Measurements from ENCODE around the gene GTPBP3.
"Not testable (repeated sequence)": the region's sequence is repeated elsewhere in the genome, so short reads cannot be mapped to it uniquely, and the experiment has no call there.

GTPBP3 gene, protein sequence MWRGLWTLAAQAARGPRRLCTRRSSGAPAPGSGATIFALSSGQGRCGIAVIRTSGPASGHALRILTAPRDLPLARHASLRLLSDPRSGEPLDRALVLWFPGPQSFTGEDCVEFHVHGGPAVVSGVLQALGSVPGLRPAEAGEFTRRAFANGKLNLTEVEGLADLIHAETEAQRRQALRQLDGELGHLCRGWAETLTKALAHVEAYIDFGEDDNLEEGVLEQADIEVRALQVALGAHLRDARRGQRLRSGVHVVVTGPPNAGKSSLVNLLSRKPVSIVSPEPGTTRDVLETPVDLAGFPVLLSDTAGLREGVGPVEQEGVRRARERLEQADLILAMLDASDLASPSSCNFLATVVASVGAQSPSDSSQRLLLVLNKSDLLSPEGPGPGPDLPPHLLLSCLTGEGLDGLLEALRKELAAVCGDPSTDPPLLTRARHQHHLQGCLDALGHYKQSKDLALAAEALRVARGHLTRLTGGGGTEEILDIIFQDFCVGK

DNA sequence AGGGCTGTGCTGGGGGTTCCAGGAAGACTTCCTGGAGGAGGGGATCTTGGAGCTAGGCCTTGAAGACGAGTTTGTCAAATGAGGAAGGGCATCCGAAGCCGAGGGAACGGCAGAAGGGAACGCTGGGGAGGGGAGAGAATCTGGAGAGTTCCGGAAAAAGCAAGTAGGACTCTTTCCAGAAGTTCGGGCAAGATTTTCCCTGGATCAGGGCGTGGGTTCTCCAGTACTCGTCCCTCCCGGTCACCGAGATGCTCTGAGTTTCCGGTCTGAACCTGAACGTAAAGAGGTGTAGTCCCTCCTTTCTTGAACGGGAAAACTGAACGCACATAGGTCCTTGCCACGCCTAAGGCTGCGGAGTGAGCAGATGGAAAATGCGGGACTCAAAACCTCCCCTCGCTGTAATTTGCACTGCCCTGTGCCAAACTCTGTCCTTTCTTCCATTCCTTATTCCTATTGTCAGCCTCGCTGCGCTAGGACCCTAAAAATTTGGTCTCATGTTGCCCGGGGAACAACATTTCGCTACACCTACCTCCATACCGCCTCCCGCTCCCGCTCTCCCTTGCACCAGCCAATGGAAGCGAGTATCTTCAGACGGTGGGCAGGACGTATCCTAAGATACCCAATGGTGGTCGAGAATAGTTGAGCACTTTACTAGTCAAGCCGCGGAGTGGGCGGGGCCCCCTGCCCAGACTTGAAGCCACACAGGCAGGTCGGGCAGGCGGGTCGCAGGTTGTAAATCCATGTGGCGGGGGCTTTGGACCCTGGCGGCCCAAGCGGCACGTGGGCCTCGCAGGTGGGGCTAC, at the start of gene GTPBP3:
Gene GTPBP3 (plus strand): TSS at position 682 of the 803 bp plus-strand sequence. CDS start 59 bp downstream, at position 741.
- Histone ChIP-seq H3K36me3 (ENCODE audit: control insufficient read depth, insufficient read depth, low read length) (peaks cover 5% of the 10 kb centered on the region), H3K27me3 (ENCODE audit: control insufficient read depth, insufficient read depth, low read length) (no peaks in the 10 kb centered on the region), H3K4me3 (ENCODE audit: low read depth, low read length) (peak within 1 kb of the TSS; percentile 74), H3K9ac (ENCODE audit: low read length) (peak within 1 kb of the TSS; percentile 79), H3K4me1 (ENCODE audit: control insufficient read depth, insufficient read depth, low read length) (peaks cover 27% of the 10 kb centered on the region), H3K9me3 (ENCODE audit: control insufficient read depth, insufficient read depth, low read depth, low read length) (no peaks in the 10 kb centered on the region), H3K27ac (ENCODE audit: low read depth, low read length) (peak within 1 kb of the TSS; percentile 54)

DNA sequence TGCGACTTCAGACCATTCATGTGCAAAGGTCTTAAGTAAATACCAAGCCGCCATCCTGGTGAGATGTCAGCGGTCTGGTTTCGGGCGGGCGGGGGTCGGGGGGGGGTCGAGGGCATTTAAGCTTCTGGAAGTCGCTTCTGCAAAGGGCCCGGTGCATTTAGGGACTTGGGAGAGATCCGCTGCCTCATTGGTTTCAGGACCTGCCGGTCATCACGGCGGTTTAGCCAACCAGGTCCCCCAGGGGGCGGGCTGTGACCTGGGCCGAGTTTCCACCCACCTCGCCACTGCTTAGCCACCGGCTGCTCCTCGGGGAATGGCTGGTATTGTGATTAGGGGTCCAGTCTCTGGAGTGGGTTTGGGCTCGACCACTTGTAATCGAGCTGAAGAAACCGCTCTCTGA, 47.9 kb upstream of the GTPBP3 start:
- Histone ChIP-seq H3K4me3 (ENCODE audit: low read depth, low read length) (no peak overlapping the region), H3K9me3 (ENCODE audit: control insufficient read depth, insufficient read depth, low read depth, low read length) (peaks cover 5% of the 10 kb centered on the region; the same call in 1 of the 2 replicates), H3K9ac (ENCODE audit: low read length) (no peak overlapping the region), H3K27me3 (ENCODE audit: control insufficient read depth, insufficient read depth, low read length) (no peaks in the 10 kb centered on the region), H3K27ac (ENCODE audit: low read depth, low read length) (no peak overlapping the region), H3K36me3 (ENCODE audit: control insufficient read depth, insufficient read depth, low read length) (peaks cover 6% of the 10 kb centered on the region), H3K4me1 (ENCODE audit: control insufficient read depth, insufficient read depth, low read length) (peaks cover 8% of the 10 kb centered on the region)

DNA sequence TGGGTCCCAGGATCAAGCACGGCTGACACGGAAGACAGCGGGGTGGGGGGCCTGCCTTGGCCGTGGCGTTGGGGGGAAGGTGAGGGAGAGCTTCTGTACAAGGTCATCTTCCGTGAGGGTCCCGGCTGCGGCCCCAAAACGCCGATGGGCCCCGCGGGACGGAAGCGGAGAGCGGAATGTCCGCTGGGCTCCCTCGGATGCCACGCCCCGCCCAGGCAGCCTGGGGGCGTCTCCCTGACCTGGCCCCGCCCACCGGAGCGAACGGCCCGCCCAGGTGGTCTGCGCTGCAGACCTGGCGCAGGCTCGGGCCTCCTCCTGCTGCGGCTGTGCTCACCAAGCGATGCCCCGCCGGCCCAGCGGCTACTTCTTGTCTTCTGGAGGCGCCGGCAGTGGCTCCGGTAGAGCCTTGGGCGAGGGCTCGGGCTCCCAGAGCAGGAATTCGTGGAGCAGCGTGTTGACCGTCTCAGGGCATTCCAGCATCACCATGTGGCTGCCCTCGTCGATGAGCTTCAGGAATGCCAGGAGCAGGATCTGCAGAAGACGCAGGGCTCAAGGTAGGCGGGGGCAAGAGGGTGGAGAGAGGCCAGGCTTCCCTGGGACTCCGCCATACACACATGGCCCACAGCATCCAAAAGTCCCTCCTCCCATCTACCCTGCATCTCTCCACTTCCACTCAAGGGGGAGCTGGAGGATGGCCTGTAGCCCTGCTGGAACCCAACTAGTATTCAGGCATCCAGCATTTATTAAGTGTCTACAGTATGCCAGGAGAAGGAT, 44.9 kb upstream of the GTPBP3 start:
- Histone ChIP-seq H3K9me3 (ENCODE audit: control insufficient read depth, insufficient read depth, low read depth, low read length) (no peaks in the 10 kb centered on the region), H3K4me1 (ENCODE audit: control insufficient read depth, insufficient read depth, low read length) (peaks cover 11% of the 10 kb centered on the region), H3K27ac (ENCODE audit: low read depth, low read length) (no peak overlapping the region), H3K36me3 (ENCODE audit: control insufficient read depth, insufficient read depth, low read length) (peaks cover 7% of the 10 kb centered on the region), H3K9ac (ENCODE audit: low read length) (peak overlapping the region; percentile 68), H3K27me3 (ENCODE audit: control insufficient read depth, insufficient read depth, low read length) (no peaks in the 10 kb centered on the region), H3K4me3 (ENCODE audit: low read depth, low read length) (peak overlapping the region; percentile 67)

DNA sequence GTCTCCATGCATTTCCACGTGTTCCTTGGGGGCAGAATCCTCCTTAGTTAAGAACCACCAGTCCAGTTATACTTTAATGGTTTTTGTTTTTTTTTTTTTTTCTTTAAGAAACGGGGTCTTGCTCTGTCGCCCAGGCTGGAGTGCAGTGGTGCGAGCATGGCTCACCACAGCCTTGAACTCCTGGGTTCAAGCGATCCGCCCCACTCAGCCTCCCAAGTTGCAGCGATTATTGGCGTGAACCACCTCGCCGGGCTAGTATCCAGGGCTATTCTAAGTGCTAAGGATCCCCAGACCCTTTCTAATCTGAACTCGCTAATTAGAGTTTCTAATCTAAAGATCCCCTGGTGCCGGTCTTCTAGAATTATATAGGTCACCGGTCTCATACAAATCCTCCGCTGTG, 43.7 kb upstream of the GTPBP3 start:
- Histone ChIP-seq H3K4me1 (ENCODE audit: control insufficient read depth, insufficient read depth, low read length) (peaks cover 11% of the 10 kb centered on the region), H3K27me3 (ENCODE audit: control insufficient read depth, insufficient read depth, low read length) (no peaks in the 10 kb centered on the region), H3K9ac (ENCODE audit: low read length) (no peak overlapping the region), H3K36me3 (ENCODE audit: control insufficient read depth, insufficient read depth, low read length) (peaks cover 12% of the 10 kb centered on the region), H3K4me3 (ENCODE audit: low read depth, low read length) (peak overlapping the region; percentile 67), H3K27ac (ENCODE audit: low read depth, low read length) (no peak overlapping the region), H3K9me3 (ENCODE audit: control insufficient read depth, insufficient read depth, low read depth, low read length) (peaks cover 4% of the 10 kb centered on the region; the same call in 1 of the 2 replicates)

DNA sequence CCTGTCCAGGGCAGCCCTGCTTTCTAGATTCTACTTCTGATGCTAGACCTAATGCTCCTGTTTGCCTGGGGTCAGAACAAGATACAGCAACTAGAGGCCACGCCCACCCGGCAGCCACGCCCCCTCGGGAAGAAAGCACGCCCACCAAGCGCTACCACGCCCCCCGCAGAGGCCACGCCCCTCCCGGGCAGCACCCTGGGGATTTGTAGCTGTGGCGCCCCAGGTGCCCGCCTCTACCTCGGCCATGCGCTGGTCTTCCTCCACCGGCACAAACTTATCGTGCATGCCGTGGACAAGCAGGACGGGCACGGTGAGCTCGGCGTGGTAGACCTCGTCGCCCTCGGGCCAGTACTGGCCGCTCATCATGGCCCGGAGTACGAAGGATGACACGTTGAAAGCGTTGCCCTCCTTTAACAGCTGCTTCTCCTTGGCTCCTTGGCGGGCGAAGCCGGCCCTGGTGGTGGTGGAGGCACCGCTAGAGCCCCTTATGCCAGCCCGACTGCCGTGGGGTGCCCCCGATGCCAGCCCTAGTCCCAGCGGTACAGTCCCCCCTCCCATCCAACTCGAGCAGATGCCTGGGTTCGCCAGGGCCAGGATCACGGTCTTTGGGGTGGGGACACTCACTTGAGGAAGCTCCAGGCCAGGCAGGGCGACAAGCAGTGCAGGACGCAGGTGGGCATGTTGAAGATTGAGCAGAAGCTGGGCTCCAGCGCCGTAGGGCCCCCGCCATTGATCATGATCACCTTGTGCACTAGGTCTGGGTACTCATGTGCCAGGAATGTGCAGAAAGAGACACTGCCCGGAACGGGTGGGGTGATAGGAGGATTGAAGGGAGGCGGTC, 43.1 kb upstream of the GTPBP3 start:
- Histone ChIP-seq H3K9me3 (ENCODE audit: control insufficient read depth, insufficient read depth, low read depth, low read length) (peaks cover 4% of the 10 kb centered on the region; the same call in 1 of the 2 replicates), H3K27me3 (ENCODE audit: control insufficient read depth, insufficient read depth, low read length) (no peaks in the 10 kb centered on the region), H3K36me3 (ENCODE audit: control insufficient read depth, insufficient read depth, low read length) (peaks cover 16% of the 10 kb centered on the region), H3K4me1 (ENCODE audit: control insufficient read depth, insufficient read depth, low read length) (peaks cover 11% of the 10 kb centered on the region), H3K9ac (ENCODE audit: low read length) (peak overlapping the region; percentile 29), H3K4me3 (ENCODE audit: low read depth, low read length) (peak overlapping the region; percentile 67), H3K27ac (ENCODE audit: low read depth, low read length) (no peak overlapping the region)

DNA sequence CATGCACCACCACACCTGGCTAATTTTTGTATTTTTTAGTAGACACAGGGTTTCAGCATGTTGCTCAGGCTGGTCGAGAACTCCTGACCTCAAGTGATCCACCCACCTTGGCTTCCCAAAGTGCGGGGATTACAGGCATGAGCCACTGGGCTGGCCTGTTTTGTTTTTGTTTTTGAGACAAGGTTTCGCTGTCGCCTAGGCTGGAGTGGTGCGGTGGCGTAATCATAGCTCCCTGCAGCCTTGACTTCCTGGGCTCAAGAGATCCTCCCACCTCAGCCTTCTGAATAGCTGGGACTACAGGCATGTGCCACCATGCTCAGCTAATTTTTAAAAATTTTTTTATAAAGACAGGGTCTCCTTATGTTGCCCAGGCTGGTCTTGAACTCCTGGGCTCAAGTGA, 41.8 kb upstream of the GTPBP3 start:
- H3K9ac ChIP-seq (ENCODE audit: low read length); H3K27ac ChIP-seq (ENCODE audit: low read depth, low read length); H3K27me3 ChIP-seq (ENCODE audit: control insufficient read depth, insufficient read depth, low read length); H3K4me3 ChIP-seq (ENCODE audit: low read depth, low read length); H3K9me3 ChIP-seq (ENCODE audit: control insufficient read depth, insufficient read depth, low read depth, low read length): not testable (repeated sequence)
- Histone ChIP-seq H3K4me1 (ENCODE audit: control insufficient read depth, insufficient read depth, low read length) (peaks cover 11% of the 10 kb centered on the region), H3K36me3 (ENCODE audit: control insufficient read depth, insufficient read depth, low read length) (peaks cover 19% of the 10 kb centered on the region)

DNA sequence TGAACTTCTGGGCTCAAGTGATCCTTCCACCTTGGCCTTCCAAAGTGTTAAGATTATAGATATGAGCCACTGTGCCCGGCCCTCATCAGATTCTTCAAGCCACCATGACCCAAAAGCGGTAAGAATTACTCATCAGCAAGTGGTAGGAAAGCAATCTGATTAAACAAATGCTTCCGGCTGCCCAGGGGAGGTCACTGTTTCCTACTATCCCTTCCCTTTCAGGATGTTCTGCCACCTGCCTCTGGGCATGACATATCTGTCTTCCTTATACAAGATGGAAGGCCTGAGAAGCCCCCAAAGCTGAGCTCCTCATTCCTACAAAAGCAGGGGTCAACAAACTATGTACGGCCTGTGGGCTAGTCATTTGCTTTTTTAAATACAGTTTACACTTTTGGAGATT, 41.1 kb upstream of the GTPBP3 start:
- Histone ChIP-seq H3K27ac (ENCODE audit: low read depth, low read length) (no peak overlapping the region), H3K36me3 (ENCODE audit: control insufficient read depth, insufficient read depth, low read length) (peaks cover 20% of the 10 kb centered on the region), H3K9me3 (ENCODE audit: control insufficient read depth, insufficient read depth, low read depth, low read length) (peaks cover 4% of the 10 kb centered on the region; the same call in 1 of the 2 replicates), H3K4me1 (ENCODE audit: control insufficient read depth, insufficient read depth, low read length) (peaks cover 11% of the 10 kb centered on the region), H3K9ac (ENCODE audit: low read length) (no peak overlapping the region), H3K4me3 (ENCODE audit: low read depth, low read length) (no peak overlapping the region), H3K27me3 (ENCODE audit: control insufficient read depth, insufficient read depth, low read length) (no peaks in the 10 kb centered on the region)

DNA sequence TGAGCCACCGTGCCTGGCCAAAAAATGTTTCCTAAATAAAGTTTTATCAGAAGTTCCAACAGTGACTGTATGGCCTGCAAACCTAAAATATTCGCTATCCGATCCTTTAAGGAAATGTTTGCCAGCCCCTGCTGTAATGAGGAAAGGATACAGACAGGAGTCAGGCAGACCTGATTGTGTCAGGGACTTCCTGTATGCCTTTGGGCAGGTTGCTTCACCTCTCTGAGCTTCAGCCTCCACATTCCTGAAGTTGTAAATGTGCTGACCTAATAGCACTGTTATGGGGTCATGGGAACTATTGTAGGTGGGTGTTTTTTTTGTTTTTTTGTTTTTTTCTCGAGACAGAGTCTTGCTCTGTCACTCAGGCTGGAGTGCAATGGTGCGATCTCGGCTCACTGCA, 40.4 kb upstream of the GTPBP3 start:
- Histone ChIP-seq H3K9ac (ENCODE audit: low read length) (no peak overlapping the region), H3K4me3 (ENCODE audit: low read depth, low read length) (no peak overlapping the region), H3K27ac (ENCODE audit: low read depth, low read length) (no peak overlapping the region), H3K9me3 (ENCODE audit: control insufficient read depth, insufficient read depth, low read depth, low read length) (peaks cover 4% of the 10 kb centered on the region; the same call in 1 of the 2 replicates), H3K27me3 (ENCODE audit: control insufficient read depth, insufficient read depth, low read length) (no peaks in the 10 kb centered on the region), H3K4me1 (ENCODE audit: control insufficient read depth, insufficient read depth, low read length) (peaks cover 13% of the 10 kb centered on the region), H3K36me3 (ENCODE audit: control insufficient read depth, insufficient read depth, low read length) (peaks cover 23% of the 10 kb centered on the region)

DNA sequence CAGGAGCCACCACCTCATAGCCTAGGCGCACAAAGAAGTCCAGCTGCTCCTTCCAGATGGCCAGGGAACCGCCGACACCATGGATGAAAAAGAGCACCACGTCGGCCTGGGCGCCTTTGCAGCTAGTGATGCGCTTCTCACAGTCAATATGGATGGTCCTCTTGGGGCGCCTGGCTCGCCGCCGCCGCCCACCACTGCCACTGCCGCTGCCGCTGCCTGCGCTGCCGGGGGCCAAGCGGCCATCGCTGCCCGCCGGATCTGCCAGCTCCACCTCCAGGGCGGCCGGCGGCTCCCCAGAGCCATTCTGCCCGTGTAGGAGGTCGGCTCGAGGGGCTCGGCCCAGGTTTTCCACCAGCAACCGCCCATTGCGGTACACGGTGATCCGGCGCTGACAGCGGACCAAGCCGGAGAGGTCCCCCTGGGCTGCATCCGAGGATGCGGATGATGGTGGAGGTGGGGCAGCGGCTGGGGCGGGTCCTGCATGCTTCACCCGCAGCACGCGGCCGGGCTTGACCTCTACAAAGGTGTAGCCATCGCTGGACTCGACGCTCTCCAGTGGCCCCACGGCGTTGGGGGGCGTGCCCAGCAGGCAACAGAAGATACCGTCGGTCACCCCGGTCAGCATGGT, 36.2 kb upstream of the GTPBP3 start:
- Histone ChIP-seq H3K9ac (ENCODE audit: low read length) (no peak overlapping the region), H3K36me3 (ENCODE audit: control insufficient read depth, insufficient read depth, low read length) (peaks cover 20% of the 10 kb centered on the region), H3K27ac (ENCODE audit: low read depth, low read length) (no peak overlapping the region), H3K9me3 (ENCODE audit: control insufficient read depth, insufficient read depth, low read depth, low read length) (peaks cover 4% of the 10 kb centered on the region; the same call in 1 of the 2 replicates), H3K4me3 (ENCODE audit: low read depth, low read length) (no peak overlapping the region), H3K27me3 (ENCODE audit: control insufficient read depth, insufficient read depth, low read length) (no peaks in the 10 kb centered on the region), H3K4me1 (ENCODE audit: control insufficient read depth, insufficient read depth, low read length) (peaks cover 27% of the 10 kb centered on the region)
